GM23338 (cell line): ENCODE results near the gene ZNF324B.
A peak's percentile ranks its signal among the peaks of the same experiment; 100 is the strongest.

ENCODE experiments used
- CREB1 ChIP-seq: fragments of 250-450 bp; sonication (Bioruptor Pico); IDR thresholded peaks from 2 replicates; pipeline ENCODE4 v1.5.0; 2020; ENCODE audit warnings: low read depth, mild to moderate bottlenecking, moderate library complexity
- EZH2 ChIP-seq: fragments of 200-600 bp; sonication (generic); IDR thresholded peaks from one replicate; pipeline ENCODE4 v1.8.0; 2017; ENCODE audit warnings: antibody characterized with exemption, mild to moderate bottlenecking, low read depth; ENCODE audit not compliant: unreplicated experiment
- EZH2phosphoT487 ChIP-seq: fragments of 200-600 bp; sonication (generic); IDR thresholded peaks from one replicate; pipeline ENCODE4 v1.8.1; 2018; ENCODE audit warnings: antibody characterized with exemption; ENCODE audit not compliant: unreplicated experiment
- POLR2AphosphoS5 ChIP-seq: IDR thresholded peaks from 2 replicates; pipeline ENCODE4 v1.6.1; 2016; ENCODE audit warnings: antibody characterized with exemption, low read depth
- STAT1 ChIP-seq: IDR thresholded peaks from one replicate; pipeline ENCODE4 v1.6.1; 2016; ENCODE audit warnings: antibody characterized with exemption; ENCODE audit not compliant: unreplicated experiment
- ZNF331 ChIP-seq: fragments of 250-450 bp; sonication (Bioruptor Pico); IDR thresholded peaks from 2 replicates; pipeline ENCODE4 v1.5.0; 2020; ENCODE audit warnings: low read depth, mild to moderate bottlenecking, moderate library complexity
- TF ChIP-seq, protein P1 (sequence below): IDR thresholded peaks from one replicate; pipeline ENCODE4 v1.6.1; 2018; ENCODE audit warnings: antibody characterized with exemption; ENCODE audit not compliant: unreplicated experiment
- TF ChIP-seq, protein P2 (sequence below), 2 experiments: fragments of 200-600 bp in 1 of 2; sonication (generic) in 1 of 2; conservative IDR thresholded peaks; 2 replicates each; pipeline versions ENCODE4 v1.5.1 to v1.6.1; 2016 to 2017; ENCODE audit warnings: antibody characterized with exemption in 2 of 2, low read depth in 2 of 2, mild to moderate bottlenecking in 2 of 2, moderate library complexity in 1 of 2

DNA sequence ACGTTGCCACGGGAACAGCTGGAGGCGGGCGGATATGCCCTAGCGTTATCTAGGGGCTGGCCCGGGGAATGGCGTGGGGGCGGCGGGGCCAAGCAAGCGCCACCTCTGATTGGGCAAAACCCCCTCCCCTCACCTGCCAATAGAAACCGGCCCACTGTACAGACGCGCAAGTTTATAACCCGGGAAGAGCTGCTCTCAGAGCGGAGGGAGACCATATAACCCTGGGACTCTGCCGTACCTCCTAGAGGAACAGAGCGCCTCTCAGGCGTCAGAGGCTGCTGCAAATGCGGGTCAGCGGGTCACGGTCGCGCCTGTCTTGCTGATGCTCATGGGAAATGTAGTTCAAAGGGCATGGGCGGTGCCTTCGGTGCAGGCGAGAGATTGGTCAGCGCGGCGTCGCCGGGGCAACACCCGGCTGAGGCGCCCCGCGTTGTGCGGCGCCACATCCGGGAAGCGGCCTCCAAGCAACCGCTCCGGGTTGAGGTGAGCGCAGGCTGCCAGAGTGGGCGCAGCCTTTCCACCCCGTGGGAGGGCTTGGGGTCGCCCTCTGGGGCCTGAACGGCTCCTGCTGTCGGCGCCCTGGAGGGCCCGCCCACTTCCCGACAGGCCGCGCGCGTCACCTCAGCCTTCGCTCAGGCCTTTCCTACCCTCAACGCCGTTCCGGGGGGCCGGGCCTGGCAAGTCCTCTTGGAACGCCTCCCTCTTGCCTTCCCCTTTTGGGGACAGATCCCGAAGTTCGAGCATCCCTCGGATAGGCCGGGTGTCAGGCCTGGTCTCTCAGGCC, 24.5 kb downstream of the ZNF324B start, which contains the start of gene ZNF446:
- TF ChIP-seq, protein P1, sequence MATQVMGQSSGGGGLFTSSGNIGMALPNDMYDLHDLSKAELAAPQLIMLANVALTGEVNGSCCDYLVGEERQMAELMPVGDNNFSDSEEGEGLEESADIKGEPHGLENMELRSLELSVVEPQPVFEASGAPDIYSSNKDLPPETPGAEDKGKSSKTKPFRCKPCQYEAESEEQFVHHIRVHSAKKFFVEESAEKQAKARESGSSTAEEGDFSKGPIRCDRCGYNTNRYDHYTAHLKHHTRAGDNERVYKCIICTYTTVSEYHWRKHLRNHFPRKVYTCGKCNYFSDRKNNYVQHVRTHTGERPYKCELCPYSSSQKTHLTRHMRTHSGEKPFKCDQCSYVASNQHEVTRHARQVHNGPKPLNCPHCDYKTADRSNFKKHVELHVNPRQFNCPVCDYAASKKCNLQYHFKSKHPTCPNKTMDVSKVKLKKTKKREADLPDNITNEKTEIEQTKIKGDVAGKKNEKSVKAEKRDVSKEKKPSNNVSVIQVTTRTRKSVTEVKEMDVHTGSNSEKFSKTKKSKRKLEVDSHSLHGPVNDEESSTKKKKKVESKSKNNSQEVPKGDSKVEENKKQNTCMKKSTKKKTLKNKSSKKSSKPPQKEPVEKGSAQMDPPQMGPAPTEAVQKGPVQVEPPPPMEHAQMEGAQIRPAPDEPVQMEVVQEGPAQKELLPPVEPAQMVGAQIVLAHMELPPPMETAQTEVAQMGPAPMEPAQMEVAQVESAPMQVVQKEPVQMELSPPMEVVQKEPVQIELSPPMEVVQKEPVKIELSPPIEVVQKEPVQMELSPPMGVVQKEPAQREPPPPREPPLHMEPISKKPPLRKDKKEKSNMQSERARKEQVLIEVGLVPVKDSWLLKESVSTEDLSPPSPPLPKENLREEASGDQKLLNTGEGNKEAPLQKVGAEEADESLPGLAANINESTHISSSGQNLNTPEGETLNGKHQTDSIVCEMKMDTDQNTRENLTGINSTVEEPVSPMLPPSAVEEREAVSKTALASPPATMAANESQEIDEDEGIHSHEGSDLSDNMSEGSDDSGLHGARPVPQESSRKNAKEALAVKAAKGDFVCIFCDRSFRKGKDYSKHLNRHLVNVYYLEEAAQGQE: no peak
- TF ChIP-seq, protein P2, sequence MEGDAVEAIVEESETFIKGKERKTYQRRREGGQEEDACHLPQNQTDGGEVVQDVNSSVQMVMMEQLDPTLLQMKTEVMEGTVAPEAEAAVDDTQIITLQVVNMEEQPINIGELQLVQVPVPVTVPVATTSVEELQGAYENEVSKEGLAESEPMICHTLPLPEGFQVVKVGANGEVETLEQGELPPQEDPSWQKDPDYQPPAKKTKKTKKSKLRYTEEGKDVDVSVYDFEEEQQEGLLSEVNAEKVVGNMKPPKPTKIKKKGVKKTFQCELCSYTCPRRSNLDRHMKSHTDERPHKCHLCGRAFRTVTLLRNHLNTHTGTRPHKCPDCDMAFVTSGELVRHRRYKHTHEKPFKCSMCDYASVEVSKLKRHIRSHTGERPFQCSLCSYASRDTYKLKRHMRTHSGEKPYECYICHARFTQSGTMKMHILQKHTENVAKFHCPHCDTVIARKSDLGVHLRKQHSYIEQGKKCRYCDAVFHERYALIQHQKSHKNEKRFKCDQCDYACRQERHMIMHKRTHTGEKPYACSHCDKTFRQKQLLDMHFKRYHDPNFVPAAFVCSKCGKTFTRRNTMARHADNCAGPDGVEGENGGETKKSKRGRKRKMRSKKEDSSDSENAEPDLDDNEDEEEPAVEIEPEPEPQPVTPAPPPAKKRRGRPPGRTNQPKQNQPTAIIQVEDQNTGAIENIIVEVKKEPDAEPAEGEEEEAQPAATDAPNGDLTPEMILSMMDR (conservative IDR thresholded peaks at IDR 0.05; ENCODE audit: low read depth in 2 of 2): no peak
- TF ChIP-seq EZH2phosphoT487 (no peak), POLR2AphosphoS5 (peak; percentile 56), CREB1 (CRISPR knock-in tag) (peak; percentile 79), EZH2 (no peak), STAT1 (no peak), ZNF331 (no peak)
